ENCODE measurements around the gene POM121L2.
A peak's percentile ranks its signal among the peaks of the same experiment; 100 is the strongest.

POM121L2 gene

GRCh38 chr6:27312146-27312949 lies at the start of gene POM121L2:
Gene POM121L2 (minus strand): TSS chr6:27312273. CDS start chr6:27312170, 103 bp downstream.
- DNase-seq (ENCODE audit: insufficient read length, low spot score), result no peak
- no peak for FAIRE-seq
- TF ChIP-seq POLR2A (IDR thresholded peaks at IDR 0.05; ENCODE audit: low read depth, low read length), result no peak

GRCh38 chr6:27359231-27359630 lies 47.2 kb upstream of the POM121L2 start:
- no peak for TF ChIP-seq POLR2A (IDR thresholded peaks at IDR 0.05; ENCODE audit: low read depth, low read length)
- no peak for FAIRE-seq

GRCh38 chr6:27358786-27359185 lies 46.7 kb upstream of the POM121L2 start:
- TF ChIP-seq POLR2A (IDR thresholded peaks at IDR 0.05; ENCODE audit: low read depth, low read length), result no peak
- FAIRE-seq (no peak), DNase-seq (ENCODE audit: insufficient read length, low spot score) (no peak)

More at GRCh38 chr6:27359231-27359630, 47.2 kb upstream of the POM121L2 start:
- DNase-seq (ENCODE audit: insufficient read length, low spot score), result no peak

GRCh38 chr6:27352850-27353249 lies 40.8 kb upstream of the POM121L2 start:
- FAIRE-seq (no peak), DNase-seq (ENCODE audit: insufficient read length, low spot score) (no peak)
- no peak for TF ChIP-seq POLR2A (IDR thresholded peaks at IDR 0.05; ENCODE audit: low read depth, low read length)

GRCh38 chr6:27334141-27334540 lies 22.1 kb upstream of the POM121L2 start:
- TF ChIP-seq POLR2A (IDR thresholded peaks at IDR 0.05; ENCODE audit: low read depth, low read length), result no peak
- DNase-seq (ENCODE audit: insufficient read length, low spot score), result no peak
- no peak for FAIRE-seq

- TF ChIP-seq POLR2A (IDR thresholded peaks at IDR 0.05; ENCODE audit: low read depth, low read length), result no peak
- no peak for DNase-seq (ENCODE audit: insufficient read length, low spot score)
- FAIRE-seq, result no peak
Measured at GRCh38 chr6:27333642-27334040, 21.6 kb upstream of the POM121L2 start.

- FAIRE-seq (peak; percentile 98), DNase-seq (ENCODE audit: insufficient read length, low spot score) (peak; percentile 33)
- TF ChIP-seq POLR2A (IDR thresholded peaks at IDR 0.05; ENCODE audit: low read depth, low read length), result no peak
Measured at GRCh38 chr6:27332692-27333641, 20.9 kb upstream of the POM121L2 start.

- DNase-seq (ENCODE audit: insufficient read length, low spot score), result no peak
- no peak for TF ChIP-seq POLR2A (IDR thresholded peaks at IDR 0.05; ENCODE audit: low read depth, low read length)
- no peak for FAIRE-seq
Measured at GRCh38 chr6:27327023-27327738, 15.1 kb upstream of the POM121L2 start.

GRCh38 chr6:27321901-27322300 lies 9.8 kb upstream of the POM121L2 start:
- no peak for DNase-seq (ENCODE audit: insufficient read length, low spot score)
- TF ChIP-seq POLR2A (IDR thresholded peaks at IDR 0.05; ENCODE audit: low read depth, low read length), result no peak
- no peak for FAIRE-seq

- FAIRE-seq, result no peak
- no peak for DNase-seq (ENCODE audit: insufficient read length, low spot score)
- no peak for TF ChIP-seq POLR2A (IDR thresholded peaks at IDR 0.05; ENCODE audit: low read depth, low read length)
Measured at GRCh38 chr6:27321370-27321769, 9.3 kb upstream of the POM121L2 start.

GRCh38 chr6:27318973-27319372 lies 6.9 kb upstream of the POM121L2 start:
- TF ChIP-seq POLR2A (IDR thresholded peaks at IDR 0.05; ENCODE audit: low read depth, low read length), result no peak
- DNase-seq (ENCODE audit: insufficient read length, low spot score), result no peak
- FAIRE-seq, result no peak

GRCh38 chr6:27314046-27314445 lies 2.0 kb upstream of the POM121L2 start:
- FAIRE-seq (no peak), DNase-seq (ENCODE audit: insufficient read length, low spot score) (no peak)

GRCh38 chr6:27312950-27313271 lies 838 bp upstream of the POM121L2 start:
- TF ChIP-seq POLR2A (IDR thresholded peaks at IDR 0.05; ENCODE audit: low read depth, low read length), result no peak
- DNase-seq (ENCODE audit: insufficient read length, low spot score) (no peak), FAIRE-seq (no peak)

More at GRCh38 chr6:27314046-27314445, 2.0 kb upstream of the POM121L2 start:
- TF ChIP-seq POLR2A (IDR thresholded peaks at IDR 0.05; ENCODE audit: low read depth, low read length), result no peak

- FAIRE-seq (no peak), DNase-seq (ENCODE audit: insufficient read length, low spot score) (no peak)
- TF ChIP-seq POLR2A (IDR thresholded peaks at IDR 0.05; ENCODE audit: low read depth, low read length), result no peak
Measured at GRCh38 chr6:27311806-27312145, 297 bp downstream of the POM121L2 start.
